GM12878 (cell line): ENCODE results near the gene RSRC1. TPM values are rescaled to one million over a fixed set of nuclear protein-coding genes. Genes with fewer than 3 reads are reported as not detected.

Experiments
- ATAC-seq: fragments of 200-7000 bp; cut with Tn5 transposase; 3 replicates; pipeline ENCODE4 v1.9.1; 2020; ENCODE audit warnings: mild to moderate bottlenecking, moderate library complexity
- BruUV-seq: library from RNA; stranded (reverse); fragments of 400-500 nt; replicated peaks from 2 replicates; lab custom pipeline; 2021; lab: Mats Ljungman, UMichigan
- CTCF ChIA-PET: fragments of 300-600 bp; sonication (Branson Sonifier 250); formaldehyde crosslinking; extraction: SDS; loops from one replicate; lab custom pipeline; 2021; ENCODE audit warnings: inconsistent platforms; lab: Yijun Ruan, JAX
- POLR2A ChIA-PET: fragments of 350-600 bp; formaldehyde crosslinking; extraction: SDS; loops from one replicate; lab custom pipeline; 2021; ENCODE audit warnings: inconsistent platforms; lab: Charles Lee
- RAD21 ChIA-PET: fragments of 300-600 bp; sonication (Branson Sonifier 250); formaldehyde crosslinking; loops from one replicate; lab custom pipeline; 2023; ENCODE audit warnings: antibody characterized with exemption; ENCODE audit not compliant: unreplicated experiment; lab: Charles Lee
- SMC1A ChIA-PET: fragments of 300-600 bp; sonication (Branson Sonifier 250); formaldehyde crosslinking; loops from one replicate; lab custom pipeline; 2023; ENCODE audit not compliant: unreplicated experiment, uncharacterized antibody; lab: Charles Lee
- DNase-seq: peaks from one replicate; pipeline ENCODE4 v3.0.0-alpha.2; 2011; ENCODE audit warnings: low read depth, low spot score
- FAIRE-seq: peaks from 3 replicates; lab custom pipeline; 2011; peaks lifted over from hg19 to GRCh38; lab: Jason Lieb, UNC
- H2AFZ ChIP-seq: 2 replicates; pipeline ENCODE4 v1.6.0; 2011; ENCODE audit warnings: low read depth, low read length, control low read depth; ENCODE audit not compliant: control insufficient read depth
- H3K27ac ChIP-seq: 2 replicates; pipeline ENCODE4 v1.5.1; 2011; ENCODE audit warnings: control low read depth; ENCODE audit not compliant: control insufficient read depth, insufficient read depth
- H3K27me3 ChIP-seq, 2 experiments: replicated peaks in 1 of 2; 2 replicates each; pipeline versions ENCODE4 v1.6.0 to v1.6.1; 2011; ENCODE audit warnings: low read length in 1 of 2; ENCODE audit not compliant: control insufficient read depth in 2 of 2, insufficient read depth in 2 of 2
- H3K36me3 ChIP-seq, 2 experiments: 2 replicates each; pipeline ENCODE4 v1.5.1; 2011; ENCODE audit warnings: low read length in 1 of 2; ENCODE audit not compliant: control insufficient read depth in 2 of 2, insufficient read depth in 2 of 2
- H3K4me1 ChIP-seq: 2 replicates; pipeline ENCODE4 v1.6.1; 2011; ENCODE audit warnings: mild to moderate bottlenecking, low read length, moderate library complexity, mixed read lengths; ENCODE audit not compliant: control insufficient read depth, insufficient read depth
- H3K4me2 ChIP-seq: 2 replicates; pipeline ENCODE4 v1.6.0; 2011; ENCODE audit warnings: control low read depth; ENCODE audit not compliant: control insufficient read depth, insufficient read depth
- H3K4me3 ChIP-seq: fragments of 200-600 bp; sonication (generic); 2 replicates; pipeline ENCODE4 v1.5.1; 2016
- H3K79me2 ChIP-seq: 2 replicates; pipeline ENCODE4 v1.6.0; 2011; ENCODE audit warnings: low read length; ENCODE audit not compliant: control insufficient read depth, insufficient read depth
- H3K9ac ChIP-seq: 2 replicates; pipeline ENCODE4 v1.8.0; 2011; ENCODE audit warnings: low read length, control low read depth, mixed read lengths; ENCODE audit not compliant: control insufficient read depth, insufficient read depth
- H3K9me3 ChIP-seq: replicated peaks from 3 replicates; pipeline ENCODE4 v1.5.1; 2011; ENCODE audit warnings: mild to moderate bottlenecking, low read length; ENCODE audit not compliant: control insufficient read depth, insufficient read depth
- H4K20me1 ChIP-seq: 2 replicates; pipeline ENCODE4 v1.6.0; 2011; ENCODE audit not compliant: control insufficient read depth, insufficient read depth
- BRCA1 ChIP-seq: IDR thresholded peaks from 2 replicates; pipeline ENCODE4 v1.6.1; 2011; ENCODE audit warnings: low read depth, low read length, improper control_type of control experiment
- MTA2 ChIP-seq: fragments of 450-650 bp; IDR thresholded peaks from 2 replicates; pipeline ENCODE4 v1.6.1; 2016; ENCODE audit warnings: low read depth, mild to moderate bottlenecking, moderate library complexity
- NFIC ChIP-seq: IDR thresholded peaks from 2 replicates; pipeline ENCODE4 v1.6.1; 2012; ENCODE audit warnings: low read depth, mild to moderate bottlenecking, inconsistent platforms, low read length, moderate library complexity
- RELA ChIP-seq: fragments of 450-650 bp; IDR thresholded peaks from 2 replicates; pipeline ENCODE4 v1.8.0; 2014; ENCODE audit warnings: borderline replicate concordance; ENCODE audit not compliant: partially characterized antibody
- SRF ChIP-seq, 2 experiments: IDR thresholded peaks; 2 replicates each; pipeline ENCODE4 v1.6.1; 2011; ENCODE audit warnings: low read depth in 2 of 2, low read length in 2 of 2, mild to moderate bottlenecking in 1 of 2, moderate library complexity in 1 of 2
- ZSCAN29 ChIP-seq: fragments of 450-650 bp; IDR thresholded peaks from 2 replicates; pipeline ENCODE4 v1.6.1; 2017; ENCODE audit warnings: mild to moderate bottlenecking, moderate library complexity
- WGBS: methylation state at CpG from one replicate; pipeline ENCODE4 v1.1.6; 2016; ENCODE audit warnings: low lambda C conversion rate; ENCODE audit not compliant: insufficient replicate concordance, insufficient coverage; ENCODE audit errors: missing lambda C conversion rate; 5-methylcytosine and 5-hydroxymethylcytosine counted together
- in situ Hi-C: fragments of 300-500 bp; cut with MboI; formaldehyde crosslinking; loops from 9 replicates; pipeline ENCODE4 v1.14.3; 2018; ENCODE audit warnings: mixed read lengths
- intact Hi-C: fragments of 100-400 bp; cut with micrococcal nuclease; formaldehyde crosslinking; loops from one replicate; pipeline ENCODE4 v1.14.2; 2022; ENCODE audit not compliant: unreplicated experiment
- polyA plus RNA-seq, 11 experiments: library from polyadenylated mRNA; depleted of rRNA in 4 of 11; unstranded in 6 of 11; stranded (reverse) in 5 of 11; fragments of >200 nt; fragmentation: Nextera tagmentation in 4 of 11; fragmentation: Illumina TruSeq in 1 of 11; extraction: Ambion mirVana in 4 of 11; extraction: Trizol in 1 of 11; gene quantifications; 1 replicate in 1 of 11; 2 replicates in 10 of 11; pipeline versions ENCODE4 v1.2.1 to v1.2.3, GENCODE V29; 2011 to 2016; ENCODE audit warnings: inconsistent platforms in 2 of 11, missing spikeins in 2 of 11, low read depth in 1 of 11
- total RNA-seq, 4 experiments: library from RNA; depleted of rRNA in 3 of 4; stranded (reverse); fragments of >200 nt in 3 of 4; fragmentation: Illumina TruSeq in 1 of 4; extraction: Trizol in 1 of 4; gene quantifications; 2 replicates each; pipeline versions ENCODE4 v1.2.1 to v1.2.3, GENCODE V29; 2013 to 2021
- TF ChIP-seq, protein P1 (sequence below): IDR thresholded peaks from 2 replicates; pipeline ENCODE4 v1.6.1; 2011; ENCODE audit warnings: low read depth, low read length, improper control_type of control experiment, borderline replicate concordance
- TF ChIP-seq, protein P2 (sequence below): fragments of 450-650 bp; IDR thresholded peaks from 2 replicates; pipeline ENCODE4 v1.6.1; 2018; ENCODE audit warnings: borderline replicate concordance, mild to moderate bottlenecking; ENCODE audit not compliant: partially characterized antibody

RSRC1 gene
- total and polyA plus RNA-seq, 10 of the 15 experiments (the other 5 are each of a cell fraction or from before 2014, with no cell fraction given) = 16.4 to 85.9 (median 42.0) TPM

DNA sequence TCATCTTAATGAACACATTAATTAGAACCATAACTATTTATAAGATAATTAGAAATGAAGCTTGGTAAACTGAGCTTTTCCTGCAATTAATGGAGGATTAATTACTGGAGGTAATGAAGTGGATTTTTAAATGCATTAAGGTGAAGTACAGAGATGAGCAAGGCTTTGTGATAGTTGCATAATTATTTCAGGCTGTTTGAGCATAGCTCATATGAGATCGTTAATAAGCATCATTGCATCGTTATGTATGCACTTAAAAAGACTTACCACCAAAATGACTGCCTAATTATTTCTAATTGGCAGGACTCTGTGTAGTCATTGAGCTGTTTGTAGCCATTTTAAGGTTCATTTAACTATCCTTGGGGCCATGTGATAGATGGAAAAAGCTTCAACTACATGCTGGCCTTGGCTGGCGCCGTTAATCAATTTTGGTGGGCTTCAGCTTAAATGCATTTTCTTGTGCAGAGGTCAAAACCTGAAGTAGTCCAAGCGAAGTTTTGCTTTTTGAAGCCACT, 55.3 kb downstream of the RSRC1 start:
- over 99% methylated on average over 5 of the region's 5 CpGs for WGBS
- H2AFZ ChIP-seq = no peak overlapping the region
- ChIA-PET RAD21 (no interaction called here), SMC1A (interaction anchor here (0.7 to 3.5 kb wide), 6 partner anchors 10 to 106 kb away, joined by 3 to 17 read pairs (median 3); no protein-coding TSS in a partner anchor)
- H3K4me3 ChIP-seq = no peak overlapping the region
- BruUV-seq = no TSS peak
- no peak for FAIRE-seq
- TF ChIP-seq MTA2 (peak; percentile 84), ZSCAN29 (no peak), BRCA1 (no peak), RELA (no peak), SRF (IDR thresholded peaks at IDR 0.05; ENCODE audit: low read depth in 2 of 2, low read length in 2 of 2) (no peak), NFIC (no peak)
- TF ChIP-seq, protein P1, sequence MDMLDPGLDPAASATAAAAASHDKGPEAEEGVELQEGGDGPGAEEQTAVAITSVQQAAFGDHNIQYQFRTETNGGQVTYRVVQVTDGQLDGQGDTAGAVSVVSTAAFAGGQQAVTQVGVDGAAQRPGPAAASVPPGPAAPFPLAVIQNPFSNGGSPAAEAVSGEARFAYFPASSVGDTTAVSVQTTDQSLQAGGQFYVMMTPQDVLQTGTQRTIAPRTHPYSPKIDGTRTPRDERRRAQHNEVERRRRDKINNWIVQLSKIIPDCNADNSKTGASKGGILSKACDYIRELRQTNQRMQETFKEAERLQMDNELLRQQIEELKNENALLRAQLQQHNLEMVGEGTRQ = no peak
- TF ChIP-seq, protein P2, sequence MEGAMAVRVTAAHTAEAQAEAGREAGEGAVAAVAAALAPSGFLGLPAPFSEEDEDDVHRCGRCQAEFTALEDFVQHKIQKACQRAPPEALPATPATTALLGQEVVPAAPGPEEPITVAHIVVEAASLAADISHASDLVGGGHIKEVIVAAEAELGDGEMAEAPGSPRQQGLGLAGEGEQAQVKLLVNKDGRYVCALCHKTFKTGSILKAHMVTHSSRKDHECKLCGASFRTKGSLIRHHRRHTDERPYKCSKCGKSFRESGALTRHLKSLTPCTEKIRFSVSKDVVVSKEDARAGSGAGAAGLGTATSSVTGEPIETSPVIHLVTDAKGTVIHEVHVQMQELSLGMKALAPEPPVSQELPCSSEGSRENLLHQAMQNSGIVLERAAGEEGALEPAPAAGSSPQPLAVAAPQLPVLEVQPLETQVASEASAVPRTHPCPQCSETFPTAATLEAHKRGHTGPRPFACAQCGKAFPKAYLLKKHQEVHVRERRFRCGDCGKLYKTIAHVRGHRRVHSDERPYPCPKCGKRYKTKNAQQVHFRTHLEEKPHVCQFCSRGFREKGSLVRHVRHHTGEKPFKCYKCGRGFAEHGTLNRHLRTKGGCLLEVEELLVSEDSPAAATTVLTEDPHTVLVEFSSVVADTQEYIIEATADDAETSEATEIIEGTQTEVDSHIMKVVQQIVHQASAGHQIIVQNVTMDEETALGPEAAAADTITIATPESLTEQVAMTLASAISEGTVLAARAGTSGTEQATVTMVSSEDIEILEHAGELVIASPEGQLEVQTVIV = no peak
- TF ChIP-seq, all 136 proteins: peak for 1
- no peak overlapping the region for H3K27ac ChIP-seq
- CTCF ChIA-PET = interaction anchor here (1.2 to 1.9 kb wide), 4 partner anchors 9 to 562 kb away, joined by 4 to 5 read pairs (median 4); no protein-coding TSS in a partner anchor
- H3K27me3 ChIP-seq = no peaks in the 10 kb centered on the region
- DNase-seq (no peak), ATAC-seq (no peak)
- no peaks in the 10 kb centered on the region for H3K79me2 ChIP-seq
- no peaks in the 10 kb centered on the region for H3K4me1 ChIP-seq
- H3K9me3 ChIP-seq = no peaks in the 10 kb centered on the region
- peaks cover 0 to 5% of the 10 kb centered on the region in 2 experiments; a peak in 1 of 4 replicates for H3K36me3 ChIP-seq
- no peak overlapping the region for H3K9ac ChIP-seq
- in situ Hi-C loops = no loop called here
- intact Hi-C loops = no loop called here
- POLR2A ChIA-PET = no interaction called here
- no peaks in the 10 kb centered on the region for H4K20me1 ChIP-seq
- no peak overlapping the region for H3K4me2 ChIP-seq
